DOHH2 (cell line): Measurements from ENCODE around the gene LAMA3.

ENCODE experiments used
- CTCF ChIP-seq: fragments of 200-600 bp; sonication (generic); IDR thresholded peaks from one replicate; pipeline ENCODE4 v1.5.1; 2014; ENCODE audit warnings: antibody characterized with exemption, mild to moderate bottlenecking, low read depth, low read length; ENCODE audit not compliant: poor library complexity, severe bottlenecking
- EZH2phosphoT487 ChIP-seq: fragments of 200-600 bp; sonication (generic); IDR thresholded peaks from 2 replicates; pipeline ENCODE4 v1.6.1; 2017; ENCODE audit warnings: borderline replicate concordance, mild to moderate bottlenecking, antibody characterized with exemption, low read length, moderate library complexity, mixed read lengths

GRCh38 chr18:23857164-23857552 lies 167.9 kb downstream of the LAMA3 start:
- TF ChIP-seq CTCF, result no peak
- no peak for TF ChIP-seq EZH2phosphoT487
